Measurements from ENCODE around the gene TBX1.

TBX1 gene

DNA sequence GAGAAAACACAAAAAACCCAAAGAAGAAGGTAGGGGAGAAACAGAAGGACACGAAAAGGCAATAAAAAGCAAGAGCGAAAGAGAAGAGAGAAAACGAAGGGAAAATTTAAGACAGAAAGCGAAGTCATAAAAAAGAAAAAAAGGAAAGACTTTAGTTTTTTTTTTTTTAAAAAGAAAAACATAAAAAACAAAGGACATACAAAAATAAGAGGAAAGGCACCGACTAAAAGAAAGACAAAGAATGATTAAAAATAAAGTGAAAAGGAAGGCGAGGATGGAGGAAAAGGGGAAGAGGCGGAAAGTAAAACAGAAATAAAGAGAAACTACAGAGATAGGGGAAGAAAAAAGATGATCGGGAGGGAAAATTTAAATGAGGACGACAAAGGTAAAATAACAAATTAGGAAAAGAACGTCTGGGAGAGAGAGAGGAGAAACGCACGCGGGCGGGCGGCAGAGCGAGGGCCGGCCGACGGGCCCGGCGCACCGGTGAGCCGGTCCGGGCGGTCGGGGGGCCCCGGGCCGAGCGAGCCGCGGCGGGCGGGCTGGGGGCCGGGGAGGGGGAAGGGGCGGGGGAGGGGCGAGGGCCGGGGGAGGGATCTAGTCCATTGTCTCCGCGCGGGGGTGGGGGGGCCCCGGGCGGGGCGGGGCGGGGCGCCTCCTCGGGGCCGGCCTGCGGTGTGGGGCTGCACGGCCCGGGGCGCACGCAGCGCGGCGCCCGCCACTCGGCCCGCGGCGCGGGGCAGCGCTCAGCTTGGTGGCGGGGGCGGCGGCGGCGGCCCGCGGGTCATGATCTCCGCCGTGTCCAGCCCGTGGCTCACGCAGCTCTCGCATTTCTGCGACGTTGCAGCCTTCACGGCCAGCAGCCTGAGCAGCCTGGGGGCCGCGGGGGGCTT, at the start of gene TBX1:
Gene TBX1, plus strand, starts transcription at position 721 of the 893 bp plus-strand sequence. Its CDS starts 66 bp downstream, at position 787.
- no peak for DNase-seq (ENCODE audit: low spot score)

DNA sequence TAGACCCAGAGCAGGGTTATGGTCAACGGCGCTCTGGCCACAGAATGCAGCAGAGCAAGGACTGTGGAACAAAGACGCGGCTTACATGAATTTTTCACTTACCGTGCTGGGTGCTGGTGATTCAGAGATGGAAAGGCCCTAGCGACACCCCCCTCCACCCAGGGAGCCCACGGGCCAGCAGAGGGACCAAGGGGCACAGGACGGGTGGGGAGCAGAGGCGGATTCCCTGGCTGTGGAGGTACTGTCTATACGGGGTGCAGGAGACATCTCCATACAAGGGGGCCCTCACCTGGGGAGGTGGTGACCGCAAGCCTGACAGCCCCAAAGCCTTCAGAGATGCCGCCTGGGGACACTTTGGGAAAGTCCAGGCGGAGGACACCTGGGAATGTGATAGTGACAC, 47.3 kb upstream of the TBX1 start:
- DNase-seq (ENCODE audit: low spot score) = peak; percentile 62

DNA sequence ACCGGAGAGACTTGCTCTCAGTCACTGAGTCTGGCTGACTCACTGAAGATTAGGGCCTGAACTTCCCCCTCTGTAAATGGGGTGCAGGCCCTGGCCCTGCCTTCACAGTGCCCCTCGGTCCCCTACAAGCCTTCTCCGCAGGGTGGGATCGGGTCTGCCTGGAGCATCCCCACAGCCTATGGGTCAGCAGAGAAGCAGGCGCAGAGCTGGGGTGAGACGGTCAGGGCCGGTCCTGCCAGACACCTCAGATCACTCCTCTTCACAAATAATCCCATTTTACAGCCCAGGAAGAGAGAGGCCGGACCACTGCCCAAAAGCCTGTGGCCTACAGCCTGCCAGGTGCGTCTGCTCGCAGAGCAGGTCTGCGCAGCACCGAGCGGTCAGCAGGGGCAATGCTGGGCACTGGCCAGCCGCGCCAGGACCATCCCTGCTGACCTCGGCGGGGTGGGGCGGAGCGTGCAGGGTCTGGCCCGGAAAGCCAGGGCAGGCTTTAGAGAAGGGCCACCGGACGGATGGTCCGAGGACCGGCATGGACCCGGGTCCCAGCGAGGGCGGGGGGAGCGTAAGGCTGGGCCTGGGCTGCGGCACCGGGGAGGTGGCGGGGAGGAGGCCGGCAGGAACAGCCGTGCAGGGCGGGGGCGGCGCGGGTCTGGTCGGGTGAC, 46.8 kb upstream of the TBX1 start:
- DNase-seq (ENCODE audit: low spot score) = peak; percentile 69

DNA sequence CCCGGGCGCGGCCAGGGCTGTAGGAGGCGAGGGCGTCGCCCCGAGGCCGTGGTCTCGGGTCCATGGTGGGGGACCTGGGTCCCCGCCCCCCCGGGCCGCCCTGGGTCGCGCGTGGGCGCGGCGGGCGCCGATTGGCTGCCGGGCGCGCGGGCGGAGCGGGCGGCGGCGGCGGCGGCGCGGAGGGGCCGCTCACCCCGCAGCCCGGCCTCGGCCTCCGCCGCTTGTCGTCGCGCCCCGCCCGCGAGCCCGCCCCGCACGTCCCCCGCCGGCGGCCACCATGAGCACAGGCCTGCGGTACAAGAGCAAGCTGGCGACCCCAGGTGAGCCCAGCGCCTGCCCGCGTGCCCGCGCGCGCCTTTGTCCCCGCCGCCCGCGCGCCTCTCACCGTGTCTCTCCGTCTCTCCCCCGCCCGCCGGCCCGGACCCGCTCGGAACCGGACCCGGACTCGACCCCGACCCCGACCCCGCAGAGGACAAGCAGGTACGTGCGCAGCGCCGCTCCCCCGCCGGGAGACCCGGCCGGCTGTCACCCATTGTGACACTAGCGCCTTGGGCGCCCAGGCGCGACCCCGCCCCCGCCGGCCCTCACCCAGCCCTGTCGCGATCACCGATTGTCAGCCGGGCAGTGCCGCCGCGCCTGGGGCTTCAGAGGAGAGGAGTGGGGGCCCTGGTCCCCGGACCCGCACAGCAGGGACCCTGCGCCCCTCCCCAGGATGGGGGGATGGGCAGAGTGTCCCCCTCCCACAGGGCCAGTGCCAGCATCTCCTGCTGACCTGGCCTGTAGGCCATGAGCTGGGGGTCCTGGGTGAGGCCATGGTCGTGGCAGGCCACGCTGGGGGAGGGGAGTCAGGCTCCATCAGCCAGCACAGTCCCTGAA, 46.0 kb upstream of the TBX1 start, which contains the start of gene SEPTIN5:
Gene SEPTIN5, plus strand, starts transcription at position 192 of the 876 bp plus-strand sequence. Its CDS starts 86 bp downstream, at position 278.
- DNase-seq (ENCODE audit: low spot score) = no peak

DNA sequence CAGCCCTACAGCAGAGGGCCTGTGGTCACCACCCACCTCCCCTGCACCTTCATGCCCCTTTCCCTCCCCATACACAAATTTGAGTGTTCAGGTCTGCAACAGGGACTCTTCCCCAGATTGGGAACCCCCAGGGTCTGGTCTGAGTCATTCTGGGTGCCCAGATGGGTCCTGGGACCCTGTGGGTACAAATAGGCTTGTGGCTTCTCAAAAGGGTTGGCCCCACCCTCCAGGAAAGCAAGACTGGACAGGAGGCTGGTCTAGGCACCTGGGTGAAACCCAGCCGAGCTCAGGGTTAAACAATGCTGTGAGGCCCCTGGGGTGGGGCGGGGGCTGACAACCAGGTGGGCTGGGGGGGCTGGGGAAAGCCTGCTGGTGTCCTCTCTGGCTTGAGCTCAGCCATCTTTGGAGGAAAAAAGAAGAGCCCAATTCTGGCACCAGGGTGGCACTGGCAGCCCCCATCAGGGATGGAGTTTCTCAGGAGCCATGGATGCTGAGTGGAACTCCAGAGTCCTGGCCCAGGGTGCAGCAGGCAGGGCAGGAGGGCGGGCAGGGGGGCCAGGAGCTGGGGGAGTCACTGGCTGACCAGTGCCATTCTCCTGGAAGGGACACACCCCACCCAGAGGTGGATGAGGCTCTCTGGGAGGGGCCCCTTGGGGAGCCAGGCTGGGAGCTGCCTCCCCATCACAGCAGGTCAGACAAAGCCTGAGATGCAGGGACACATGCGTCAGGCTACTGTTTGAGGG, 45.2 kb upstream of the TBX1 start:
- peak; percentile 59 for DNase-seq (ENCODE audit: low spot score)

DNA sequence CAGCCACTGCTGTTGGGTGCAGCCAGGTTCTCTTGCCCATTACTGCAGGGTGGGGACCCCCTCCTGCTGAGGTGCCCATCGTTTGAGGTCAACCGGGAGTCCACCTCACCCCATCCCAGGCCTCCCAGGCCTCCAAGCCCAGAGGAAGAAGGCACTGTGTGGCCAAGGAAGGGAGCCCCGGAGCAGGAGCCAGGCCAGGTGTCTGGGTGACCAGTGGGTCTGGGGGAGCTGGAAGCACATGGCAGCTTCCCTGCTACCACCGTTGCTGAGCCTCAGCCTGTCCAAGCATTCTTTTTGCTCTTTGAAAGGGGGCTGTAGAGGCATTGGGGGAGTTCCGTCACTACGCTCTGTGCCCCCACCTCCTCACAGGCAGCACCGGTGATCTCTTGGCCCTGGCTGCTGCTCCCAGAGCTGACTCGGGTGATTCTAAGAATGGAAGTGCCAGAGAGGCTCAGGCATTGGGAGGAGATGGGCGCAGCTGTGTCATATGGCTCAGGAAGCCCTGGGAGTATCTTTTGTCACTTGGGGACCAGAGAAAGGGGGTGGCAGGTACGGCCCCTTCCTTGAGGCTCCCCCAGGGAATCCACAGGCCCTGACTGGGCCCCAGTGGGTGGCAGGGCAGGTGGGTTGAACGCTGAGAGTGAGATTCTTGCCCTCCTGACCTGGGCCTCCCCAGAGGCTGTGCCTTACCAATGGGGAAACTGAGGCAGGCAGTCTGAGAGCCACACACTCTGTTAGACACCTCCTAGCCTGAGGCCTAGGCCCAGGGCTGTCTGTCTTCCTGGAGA, 44.3 kb upstream of the TBX1 start:
- no peak for DNase-seq (ENCODE audit: low spot score)

DNA sequence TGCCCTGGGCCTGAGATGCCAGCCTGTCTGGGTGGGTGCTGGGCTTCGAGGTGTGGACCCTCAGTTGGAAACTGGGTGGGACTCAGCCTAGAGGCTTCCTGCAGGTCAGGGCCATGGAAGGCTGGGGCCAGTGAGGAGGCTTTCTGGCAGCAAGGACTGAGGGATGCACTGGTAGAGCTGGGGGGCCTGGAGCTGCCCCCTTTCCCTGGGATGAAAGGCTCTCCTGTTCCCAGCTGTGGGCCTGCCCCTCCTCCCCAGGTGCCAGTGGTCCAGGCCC, 43.8 kb upstream of the TBX1 start:
- no peak for DNase-seq (ENCODE audit: low spot score)

DNA sequence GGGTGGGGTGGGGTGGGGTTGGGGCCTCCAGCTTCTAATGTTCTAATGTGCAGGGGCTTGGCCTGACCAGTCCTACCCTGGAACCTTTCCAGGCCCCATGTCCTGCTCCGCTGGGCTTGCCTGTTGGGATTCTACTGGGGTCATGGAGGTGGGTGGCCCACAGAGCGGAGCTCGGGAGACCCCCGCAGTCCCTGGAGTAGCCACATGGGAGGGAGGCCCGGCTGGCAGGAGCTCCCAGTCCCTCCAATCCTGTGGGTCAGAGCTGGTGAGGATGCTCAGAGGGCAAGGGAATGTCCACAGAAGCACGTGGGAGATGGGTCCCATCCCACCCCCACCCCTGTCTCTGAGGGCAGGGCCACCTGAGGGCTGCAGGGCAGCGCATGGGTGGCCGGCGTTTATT, 43.4 kb upstream of the TBX1 start:
- DNase-seq (ENCODE audit: low spot score) = no peak

DNA sequence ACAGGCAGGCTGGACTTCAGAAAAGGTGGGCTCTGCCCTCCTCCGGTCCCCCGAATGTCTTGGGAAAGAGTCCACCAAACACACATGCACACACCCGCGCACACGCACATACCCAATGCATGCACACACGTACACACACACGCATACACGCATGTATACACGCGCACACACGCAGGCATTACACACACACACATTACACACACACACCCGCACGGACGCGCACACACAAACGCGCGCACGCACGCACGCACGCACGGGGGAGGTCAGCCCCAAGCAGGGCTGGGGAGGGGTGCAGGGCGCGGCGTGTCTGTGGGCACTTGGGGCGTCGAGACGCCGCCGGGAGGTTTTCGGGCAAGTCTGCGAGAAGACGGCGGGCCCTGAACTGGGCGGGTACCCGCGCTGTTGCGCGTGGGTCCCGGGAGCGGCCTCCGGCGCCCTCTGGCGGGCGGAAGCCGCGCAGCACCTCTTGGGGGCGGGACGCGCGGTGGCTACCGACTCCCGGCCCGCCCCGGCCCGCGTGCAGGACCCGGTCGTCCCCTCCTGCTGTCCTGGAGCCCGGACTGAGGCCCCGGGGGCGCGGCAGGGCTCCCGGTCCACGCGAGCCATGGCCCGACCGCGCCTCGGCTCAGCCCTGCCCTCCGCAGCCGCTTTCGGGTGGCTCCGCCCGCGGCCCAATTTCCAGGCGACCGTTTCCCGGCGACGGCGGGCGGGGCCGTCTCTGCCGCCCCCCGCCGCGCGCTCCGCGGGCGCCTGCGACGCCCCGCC, 42.7 kb upstream of the TBX1 start:
- DNase-seq (ENCODE audit: low spot score) = peak; percentile 90

DNA sequence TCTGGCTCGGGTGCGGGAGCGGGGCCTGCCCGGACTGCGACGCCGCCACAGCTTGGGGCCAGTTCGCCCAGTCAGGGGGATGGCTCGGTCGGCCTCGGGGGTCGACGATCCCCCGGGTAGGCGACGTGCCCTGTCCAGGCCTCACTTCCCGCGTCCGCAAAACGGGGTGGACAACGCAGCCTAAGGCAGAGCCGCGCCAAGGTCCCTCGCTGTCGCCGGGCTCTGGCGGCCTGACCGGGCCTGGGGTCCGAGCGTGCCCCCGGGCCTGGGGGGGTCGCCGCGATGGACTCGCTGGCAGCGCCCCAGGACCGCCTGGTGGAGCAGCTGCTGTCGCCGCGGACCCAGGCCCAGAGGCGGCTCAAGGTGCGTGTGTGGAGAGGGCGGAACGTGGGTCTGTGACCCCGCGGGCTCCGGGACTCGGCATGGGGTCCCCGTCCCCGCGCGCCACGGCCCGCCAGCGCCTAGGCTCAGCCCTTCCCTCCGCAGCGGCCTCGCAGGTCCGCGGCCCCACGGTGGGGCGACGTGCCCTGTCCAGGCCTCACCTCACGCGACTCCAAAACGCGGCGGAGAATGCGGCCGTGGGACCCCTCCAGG, 42.0 kb upstream of the TBX1 start:
- DNase-seq (ENCODE audit: low spot score) = no peak

DNA sequence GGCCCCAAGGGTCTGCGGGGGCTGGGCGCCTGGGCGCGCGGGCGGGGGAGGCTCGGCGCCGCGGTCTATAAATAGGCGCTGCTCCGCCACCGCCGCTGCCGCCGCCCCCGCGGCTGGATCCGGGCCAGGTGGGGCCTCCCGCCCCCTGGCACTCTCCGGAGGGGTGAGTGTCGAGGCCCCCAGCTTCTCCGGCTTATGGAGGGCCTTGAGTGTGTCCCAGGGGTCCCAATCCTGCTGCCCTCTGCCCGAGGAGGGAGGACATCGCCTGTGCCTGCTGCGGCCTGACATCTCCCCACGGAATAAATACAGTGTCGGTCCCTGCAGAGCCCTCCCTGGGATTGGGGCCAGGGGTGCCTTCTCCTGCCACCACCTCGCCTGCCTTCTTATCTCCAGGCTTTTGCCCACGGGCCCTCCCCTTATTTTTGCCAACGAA, 41.5 kb upstream of the TBX1 start:
- DNase-seq (ENCODE audit: low spot score) = no peak

DNA sequence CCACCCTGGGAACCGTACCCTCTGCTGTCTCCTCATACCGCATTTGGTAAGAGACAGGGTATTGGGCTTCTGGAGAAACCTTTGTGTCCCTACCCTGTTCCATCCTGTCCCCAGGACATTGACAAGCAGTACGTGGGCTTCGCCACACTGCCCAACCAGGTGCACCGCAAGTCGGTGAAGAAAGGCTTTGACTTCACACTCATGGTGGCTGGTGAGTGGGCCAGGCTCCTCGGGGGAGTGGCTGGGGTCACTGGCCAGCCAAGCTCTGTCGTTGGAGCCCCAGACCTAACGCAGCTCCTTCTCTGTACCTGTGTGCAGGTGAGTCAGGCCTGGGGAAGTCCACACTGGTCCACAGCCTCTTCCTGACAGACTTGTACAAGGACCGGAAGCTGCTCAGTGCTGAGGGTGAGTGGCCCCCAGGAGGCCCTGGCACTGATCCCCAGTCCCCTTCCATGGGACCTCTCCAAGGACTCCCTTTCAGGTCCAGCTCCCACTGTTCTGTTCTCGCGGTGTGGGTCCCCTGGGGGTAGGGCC, 41.0 kb upstream of the TBX1 start:
- DNase-seq (ENCODE audit: low spot score) = no peak

DNA sequence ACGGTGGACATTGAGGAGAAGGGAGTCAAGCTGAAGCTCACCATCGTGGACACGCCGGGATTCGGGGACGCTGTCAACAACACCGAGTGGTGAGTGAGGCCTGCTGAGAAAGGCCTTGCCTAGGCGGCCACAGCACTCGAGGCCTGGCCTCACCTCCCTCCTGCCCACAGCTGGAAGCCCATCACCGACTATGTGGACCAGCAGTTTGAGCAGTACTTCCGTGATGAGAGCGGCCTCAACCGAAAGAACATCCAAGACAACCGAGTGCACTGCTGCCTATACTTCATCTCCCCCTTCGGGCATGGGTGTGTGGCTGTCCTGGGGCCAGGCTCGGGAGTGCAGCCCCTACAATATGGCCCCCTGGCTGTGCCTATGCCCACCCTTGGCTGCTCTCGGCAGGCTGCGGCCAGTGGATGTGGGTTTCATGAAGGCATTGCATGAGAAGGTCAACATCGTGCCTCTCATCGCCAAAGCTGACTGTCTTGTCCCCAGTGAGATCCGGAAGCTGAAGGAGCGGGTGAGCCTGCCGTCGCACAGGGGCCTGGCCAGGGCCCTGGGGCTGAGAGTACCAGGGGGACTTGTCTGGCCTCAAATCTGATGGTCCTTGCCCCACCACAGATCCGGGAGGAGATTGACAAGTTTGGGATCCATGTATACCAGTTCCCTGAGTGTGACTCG, 40.3 kb upstream of the TBX1 start:
- no peak for DNase-seq (ENCODE audit: low spot score)

DNA sequence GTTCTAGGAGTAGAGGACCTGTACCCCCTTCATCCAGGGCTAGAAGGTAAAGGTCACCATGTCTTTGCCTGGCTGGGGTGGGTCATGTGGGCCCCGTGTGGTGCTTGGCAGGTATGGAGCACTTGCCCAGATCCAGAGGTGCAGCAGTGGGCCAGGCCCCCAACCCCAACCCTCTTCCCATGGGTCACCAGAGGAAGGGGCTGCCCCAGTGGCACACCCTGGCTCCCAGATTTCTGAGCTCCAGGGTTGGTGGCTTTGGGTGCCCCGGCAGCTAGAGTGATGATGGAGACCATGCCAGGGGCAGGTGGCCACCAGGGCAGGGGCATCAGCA, 39.6 kb upstream of the TBX1 start:
- DNase-seq (ENCODE audit: low spot score) = no peak

DNA sequence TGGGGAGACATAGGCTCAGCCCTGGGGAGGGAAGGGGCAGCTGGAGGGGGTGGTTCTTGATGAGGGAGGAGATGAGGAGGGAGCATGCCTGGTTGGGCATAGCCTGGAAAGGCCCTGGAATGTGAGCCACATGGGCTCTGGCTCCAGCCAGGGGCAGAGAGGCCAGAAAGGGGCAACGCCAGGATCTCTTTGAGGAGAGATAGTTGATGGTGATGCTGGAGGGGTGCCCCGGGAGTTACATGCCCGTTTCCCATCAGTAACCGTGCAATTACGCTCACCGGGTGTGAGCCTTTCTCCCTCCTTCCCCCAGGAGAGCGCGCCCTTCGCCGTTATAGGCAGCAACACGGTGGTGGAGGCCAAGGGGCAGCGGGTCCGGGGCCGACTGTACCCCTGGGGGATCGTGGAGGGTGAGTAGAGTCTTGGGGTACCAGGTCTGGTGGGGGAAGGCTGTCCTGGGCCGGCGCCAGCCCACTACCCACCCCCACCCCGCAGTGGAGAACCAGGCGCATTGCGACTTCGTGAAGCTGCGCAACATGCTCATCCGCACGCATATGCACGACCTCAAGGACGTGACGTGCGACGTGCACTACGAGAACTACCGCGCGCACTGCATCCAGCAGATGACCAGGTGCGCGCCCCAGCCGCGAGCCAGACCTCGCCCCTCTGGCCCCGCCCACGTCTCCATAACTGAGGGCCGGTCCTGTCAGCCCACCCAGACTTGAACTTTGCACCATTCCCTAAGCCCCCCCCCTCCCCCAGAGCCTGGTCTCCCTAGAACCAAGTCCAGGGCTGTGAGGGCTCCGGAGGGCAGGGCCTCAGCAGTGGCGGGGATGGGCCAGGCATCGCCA, 39.0 kb upstream of the TBX1 start:
- DNase-seq (ENCODE audit: low spot score) = no peak

DNA sequence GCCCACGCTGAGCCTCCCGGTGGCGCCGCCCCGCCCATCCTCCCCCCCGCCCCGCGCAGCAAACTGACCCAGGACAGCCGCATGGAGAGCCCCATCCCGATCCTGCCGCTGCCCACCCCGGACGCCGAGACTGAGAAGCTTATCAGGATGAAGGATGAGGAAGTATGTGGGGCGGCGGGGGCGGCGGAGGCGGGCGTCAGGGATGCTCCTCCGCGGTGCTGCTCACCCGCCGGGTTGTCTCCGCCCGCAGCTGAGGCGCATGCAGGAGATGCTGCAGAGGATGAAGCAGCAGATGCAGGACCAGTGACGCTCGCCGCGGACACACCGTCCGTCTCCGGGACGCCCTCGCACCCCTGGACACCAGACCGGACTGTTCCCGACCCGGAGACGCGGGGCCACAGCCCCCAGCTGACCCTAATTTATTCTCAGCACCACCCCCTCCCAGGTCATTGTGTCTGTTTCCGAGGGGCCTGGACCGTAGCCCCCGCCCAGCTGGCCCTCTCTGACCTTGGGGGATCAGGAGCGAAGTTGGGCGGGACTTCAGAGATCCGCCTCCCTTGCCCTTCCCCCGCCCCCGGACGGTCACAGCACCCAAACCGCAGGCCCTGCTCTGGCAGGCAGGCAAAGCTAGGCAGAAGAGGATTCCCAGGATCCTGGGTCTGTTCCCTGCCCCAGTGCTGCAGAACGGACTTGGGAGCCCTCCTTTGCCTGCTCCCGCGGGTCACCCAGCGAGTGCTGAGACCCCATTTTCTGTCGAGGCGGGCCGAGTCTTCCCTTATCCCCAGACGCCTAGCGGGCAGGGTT, 38.2 kb upstream of the TBX1 start:
- DNase-seq (ENCODE audit: low spot score) = no peak

DNA sequence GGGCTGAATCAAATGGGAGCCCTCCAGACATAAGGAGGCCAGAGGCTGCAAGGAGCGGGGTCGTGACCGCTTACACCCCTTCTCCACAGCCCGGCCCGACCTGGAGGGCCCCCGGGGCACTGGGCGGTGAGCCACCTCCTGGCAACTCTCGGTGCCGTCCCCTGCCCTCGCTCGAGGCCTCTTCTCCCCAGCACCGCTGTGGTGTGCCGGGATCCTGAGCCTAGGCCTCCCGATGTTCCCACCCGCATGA, 37.7 kb upstream of the TBX1 start:
- DNase-seq (ENCODE audit: low spot score) = no peak

Measured in left forelimb (tissue), 1 donor.